Femur (tissue), 1 donor: ENCODE data around the gene MAGI1.
A peak's percentile ranks its signal among the peaks of the same experiment; 100 is the strongest.

Source experiments
- DNase-seq: peaks from one replicate; pipeline ENCODE4 v3.0.0-alpha.2; 2017

Gene MAGI1

GRCh38 chr3:65828706-65829105 lies 210.0 kb downstream of the MAGI1 start:
- DNase-seq = no peak

- no peak for DNase-seq
These were observed 211.6 kb downstream of the MAGI1 start for GRCh38 chr3:65827076-65827475.

- DNase-seq = peak; percentile 27
These were observed 214.6 kb downstream of the MAGI1 start for GRCh38 chr3:65824166-65824565.

DNA sequence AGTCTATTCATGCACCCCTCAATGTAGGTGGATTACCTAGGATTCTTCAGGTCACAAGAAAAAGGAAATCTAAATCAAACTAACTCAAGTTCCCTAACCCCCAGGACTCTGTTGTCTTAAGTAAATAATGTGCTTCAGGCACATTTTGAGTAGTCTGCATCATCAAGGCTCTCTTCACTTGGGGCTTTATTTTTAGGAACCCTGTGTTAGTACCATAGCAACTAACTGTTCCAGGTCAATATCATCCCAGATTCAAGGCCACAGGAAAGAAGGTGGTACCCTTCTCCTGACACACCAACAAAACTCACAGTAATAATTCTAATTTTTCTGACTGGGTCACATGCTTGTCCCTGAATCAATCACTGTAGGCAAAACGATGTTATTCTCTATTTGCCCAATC lies 218.1 kb downstream of the MAGI1 start:
- no peak for DNase-seq

DNA sequence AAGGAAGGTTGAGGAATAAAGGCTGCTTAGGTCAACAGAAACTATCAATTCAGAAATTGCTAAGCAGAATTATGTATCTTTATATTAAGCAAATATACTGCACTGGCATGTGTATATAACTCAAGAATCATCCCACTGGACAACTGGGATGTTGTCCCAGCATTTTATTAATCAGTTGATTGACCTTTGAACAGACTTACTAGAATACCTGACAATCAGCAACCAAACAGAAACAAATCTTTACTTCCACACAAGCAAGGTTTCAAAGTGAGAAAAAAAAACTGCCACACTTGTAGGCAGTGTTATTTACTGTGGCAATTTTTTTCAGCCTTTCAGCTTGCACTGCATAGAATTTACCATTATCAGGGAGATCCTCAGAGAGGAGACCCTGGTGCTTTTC lies 218.8 kb downstream of the MAGI1 start:
- DNase-seq = no peak

DNA sequence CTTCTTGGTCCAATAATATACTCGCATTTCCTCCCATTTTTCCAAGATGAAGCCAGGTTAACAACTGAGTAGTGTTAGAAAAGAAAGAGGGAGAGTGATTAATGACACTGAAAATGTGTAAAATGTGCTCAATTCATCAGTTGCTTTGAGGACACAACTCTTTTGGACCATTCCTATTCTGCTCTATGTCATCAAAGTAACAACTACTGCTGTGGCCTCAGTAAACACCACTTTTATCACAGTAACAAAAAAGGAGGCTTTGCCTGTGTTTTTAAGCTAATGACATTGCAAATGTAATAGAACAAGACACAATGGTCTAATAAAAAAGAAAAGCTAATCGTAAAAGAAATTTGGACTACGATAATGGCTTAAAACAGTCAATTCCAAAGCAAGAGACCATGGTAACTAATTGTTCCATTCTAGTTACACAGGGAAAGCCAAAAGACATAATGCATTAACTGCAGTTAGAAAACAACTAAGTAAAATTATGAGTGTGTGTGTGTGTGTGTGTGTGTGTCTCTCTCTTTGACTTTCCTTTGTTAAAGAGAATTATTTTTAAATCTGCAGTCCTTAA lies 221.1 kb downstream of the MAGI1 start:
- no peak for DNase-seq

DNA sequence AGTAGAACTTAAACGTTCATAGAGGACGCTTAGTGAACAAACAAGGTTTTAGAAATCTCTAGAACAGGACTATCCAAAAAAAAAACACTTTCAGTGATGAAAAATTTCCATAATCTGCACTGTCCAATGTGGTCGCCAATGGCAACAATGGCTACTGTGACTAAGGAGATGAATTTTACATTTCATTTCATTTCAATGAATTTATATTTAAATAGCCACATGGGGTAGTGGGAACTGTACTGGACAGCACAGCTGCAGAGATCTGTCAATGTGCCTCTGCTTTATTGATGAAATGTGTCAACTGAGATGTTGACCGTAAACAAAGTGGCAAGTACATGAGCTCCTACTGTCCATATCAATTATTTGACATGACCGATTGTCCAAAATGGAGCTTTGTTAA lies 222.5 kb downstream of the MAGI1 start:
- no peak for DNase-seq

DNA sequence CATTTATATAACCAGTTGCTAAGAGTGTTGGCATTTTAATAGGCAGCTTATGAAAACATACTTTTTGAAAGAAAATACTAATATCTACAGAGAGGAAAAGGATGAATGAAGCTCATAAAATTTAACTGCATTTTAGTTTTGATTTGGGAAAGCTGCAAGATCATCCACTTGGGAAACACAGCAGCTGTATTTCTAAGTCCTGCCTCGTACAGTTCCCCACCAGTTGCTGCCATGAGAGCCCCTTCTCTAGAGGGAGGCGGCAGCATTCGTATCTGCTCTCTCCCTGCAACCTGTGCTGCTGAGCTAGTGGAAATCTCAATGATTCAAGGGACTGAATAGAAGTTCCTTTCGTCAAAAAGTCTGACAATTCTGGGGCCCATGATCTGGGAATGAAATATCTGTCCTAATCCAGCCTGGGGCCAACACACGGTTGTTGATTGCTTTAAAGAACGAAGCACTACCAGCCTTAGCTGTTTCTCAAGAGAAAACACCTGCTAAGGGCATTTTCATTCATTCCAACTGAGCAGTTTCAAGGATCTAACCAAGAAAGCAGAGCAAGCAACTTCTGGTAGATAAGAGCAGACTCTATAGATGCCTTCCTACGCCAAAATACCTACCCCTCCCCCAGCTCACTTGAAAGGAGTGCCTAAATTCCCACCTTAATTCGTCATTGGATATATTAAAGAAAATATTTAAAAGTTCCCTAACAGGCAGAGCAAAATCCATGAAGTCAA lies 223.7 kb downstream of the MAGI1 start:
- no peak for DNase-seq

GRCh38 chr3:65811892-65812291 lies 226.8 kb downstream of the MAGI1 start:
- no peak for DNase-seq

DNA sequence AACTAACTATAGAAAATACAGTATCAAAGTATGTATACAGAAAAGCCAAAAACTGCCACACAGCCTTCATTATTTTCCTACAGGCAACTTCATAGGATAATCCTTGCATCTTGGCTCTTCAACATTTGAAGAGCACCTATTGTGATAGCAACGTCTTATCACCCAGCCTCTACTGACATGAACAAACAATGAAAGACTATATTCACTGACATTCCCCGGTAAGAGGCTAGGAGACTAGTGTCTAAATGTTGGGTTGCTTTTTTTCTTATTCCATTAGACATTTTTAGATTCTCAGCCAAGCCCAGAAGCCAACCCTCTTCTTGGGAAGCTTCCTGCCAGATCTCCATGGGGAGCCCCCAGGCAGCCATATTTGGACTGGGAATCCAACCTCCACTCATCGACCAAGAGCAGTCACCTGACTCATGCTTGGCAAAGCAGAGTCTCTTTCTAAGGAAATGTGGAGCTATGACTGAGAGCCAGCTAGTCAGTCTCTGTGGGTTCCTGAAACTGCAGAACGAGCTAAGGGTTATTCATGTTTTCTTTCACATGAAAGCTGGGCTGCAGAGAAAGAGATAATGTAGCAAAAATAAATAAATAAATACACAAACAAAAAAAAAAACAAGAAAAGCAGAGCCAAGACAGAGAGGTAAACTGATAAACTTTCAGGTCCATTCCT lies 227.5 kb downstream of the MAGI1 start:
- peak; percentile 86 for DNase-seq

GRCh38 chr3:65810302-65810701 lies 228.4 kb downstream of the MAGI1 start:
- peak; percentile 56 for DNase-seq

DNA sequence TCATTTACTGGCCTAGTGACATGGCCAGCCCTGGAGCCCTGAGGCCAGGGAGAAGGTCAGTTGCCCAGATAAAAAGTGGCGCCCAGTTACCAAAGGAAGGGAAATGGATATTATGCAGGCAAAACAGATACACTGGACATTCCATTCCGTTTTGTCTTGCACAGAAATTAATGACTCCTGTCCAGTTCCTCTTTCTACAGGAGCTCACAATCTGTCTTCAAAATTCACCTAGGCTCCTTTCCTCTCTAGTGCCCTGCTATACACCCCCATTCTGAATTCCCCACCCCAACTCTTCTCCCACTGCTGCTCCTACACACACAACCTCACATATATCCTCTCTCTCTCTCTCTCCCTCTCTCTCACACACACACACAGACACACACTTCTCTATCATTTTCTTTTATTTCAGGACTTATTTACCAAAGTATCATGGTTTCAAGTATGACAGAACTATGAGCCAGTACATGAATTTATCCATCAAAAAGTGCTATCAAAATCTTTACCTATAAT lies 229.0 kb downstream of the MAGI1 start:
- no peak for DNase-seq

DNA sequence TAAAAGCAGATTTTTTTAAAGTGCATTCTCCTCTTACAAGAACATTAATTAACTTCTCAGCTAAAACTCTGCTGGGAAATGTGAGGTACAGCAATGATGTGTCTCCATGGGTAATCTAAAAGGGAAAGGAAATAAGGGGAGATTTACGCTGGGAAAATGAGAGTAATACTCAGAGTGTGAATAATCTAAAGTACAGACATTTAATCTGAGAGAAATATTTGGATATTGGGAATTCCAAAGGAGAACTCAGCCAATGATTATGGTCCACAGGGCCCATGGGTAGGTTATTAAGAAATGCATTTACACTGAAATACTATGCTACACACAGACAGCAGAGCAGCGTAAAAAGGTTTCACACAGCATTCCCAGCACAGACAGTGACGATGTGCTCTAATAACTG lies 229.9 kb downstream of the MAGI1 start:
- no peak for DNase-seq

DNA sequence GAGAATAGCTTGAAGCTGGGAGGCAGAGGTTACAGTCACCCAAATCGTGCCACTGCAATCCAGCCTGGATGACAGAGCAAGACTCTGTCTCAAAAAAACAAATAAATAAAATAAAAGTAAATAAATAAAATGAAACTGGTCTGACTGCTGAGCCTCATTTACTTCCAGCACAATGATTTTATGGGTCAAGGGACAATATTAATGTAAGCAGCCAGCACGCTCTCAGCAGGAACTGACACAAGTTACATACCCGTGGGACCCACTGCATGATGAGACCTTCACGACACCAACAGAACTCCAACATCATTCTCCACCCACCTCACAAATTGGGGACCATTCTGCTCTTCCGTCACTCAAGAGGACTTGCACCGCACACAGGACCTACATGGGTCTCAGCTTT lies 230.3 kb downstream of the MAGI1 start:
- DNase-seq = no peak

- no peak for DNase-seq
These were observed 231.5 kb downstream of the MAGI1 start for GRCh38 chr3:65807225-65807624.

GRCh38 chr3:65806600-65806999 lies 232.1 kb downstream of the MAGI1 start:
- DNase-seq = no peak

- DNase-seq = no peak
These were observed 242.0 kb downstream of the MAGI1 start for GRCh38 chr3:65796676-65797075.

GRCh38 chr3:65795166-65795565 lies 243.6 kb downstream of the MAGI1 start:
- no peak for DNase-seq

DNA sequence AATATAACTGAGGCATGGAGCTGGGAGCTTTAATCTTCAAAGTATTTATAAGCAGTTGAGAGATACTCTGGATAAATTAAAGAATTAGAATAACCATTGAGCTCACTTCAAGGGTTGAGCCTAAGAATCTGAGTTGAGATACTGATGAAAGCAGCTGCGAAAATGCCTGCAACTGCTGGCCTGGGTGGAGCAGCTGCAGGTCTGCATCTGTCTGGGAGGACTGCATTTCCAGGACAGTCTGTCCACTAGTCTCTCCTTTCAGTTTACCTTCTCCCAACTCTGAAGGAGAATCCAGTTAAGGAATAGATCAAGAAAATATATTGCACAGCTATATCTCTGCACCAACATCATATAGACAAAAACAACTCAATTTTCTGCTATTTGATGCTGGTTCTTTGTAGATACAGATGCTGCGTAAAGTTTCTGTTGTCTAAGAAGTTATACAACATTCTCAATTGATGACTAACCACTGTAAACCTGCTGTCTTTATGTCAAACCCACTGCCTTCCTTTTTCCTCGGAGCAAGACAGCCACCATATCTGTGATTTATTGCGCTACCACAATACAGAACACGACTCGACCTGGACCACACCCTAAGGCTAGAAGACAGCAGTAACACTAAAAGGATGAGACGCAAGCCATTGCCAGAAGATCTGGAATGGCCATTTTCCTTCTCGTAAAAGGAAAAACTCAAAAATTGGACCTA lies 245.1 kb downstream of the MAGI1 start:
- DNase-seq = no peak

GRCh38 chr3:65788461-65788860 lies 250.3 kb downstream of the MAGI1 start:
- DNase-seq = no peak

DNA sequence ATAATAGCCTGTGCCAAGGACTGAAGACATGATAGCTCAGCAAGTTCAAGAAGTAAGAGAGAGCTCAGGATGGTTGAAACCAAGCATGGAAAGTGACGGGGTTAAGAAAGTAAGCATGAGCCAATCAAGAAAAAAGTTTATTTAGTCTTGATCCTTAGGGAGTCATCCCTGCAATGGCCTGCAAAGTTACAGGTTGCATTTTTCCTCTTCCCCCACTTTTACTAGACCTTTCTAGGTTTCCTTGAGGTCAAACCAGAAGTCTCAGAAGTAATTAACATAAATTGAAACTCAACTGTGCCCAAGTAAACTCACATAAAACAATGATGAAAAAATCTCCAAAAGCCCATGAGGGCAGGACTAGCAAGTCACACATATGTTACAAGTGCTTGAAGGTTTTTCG lies 250.9 kb downstream of the MAGI1 start:
- no peak for DNase-seq

GRCh38 chr3:65787340-65787739 lies 251.4 kb downstream of the MAGI1 start:
- no peak for DNase-seq

DNA sequence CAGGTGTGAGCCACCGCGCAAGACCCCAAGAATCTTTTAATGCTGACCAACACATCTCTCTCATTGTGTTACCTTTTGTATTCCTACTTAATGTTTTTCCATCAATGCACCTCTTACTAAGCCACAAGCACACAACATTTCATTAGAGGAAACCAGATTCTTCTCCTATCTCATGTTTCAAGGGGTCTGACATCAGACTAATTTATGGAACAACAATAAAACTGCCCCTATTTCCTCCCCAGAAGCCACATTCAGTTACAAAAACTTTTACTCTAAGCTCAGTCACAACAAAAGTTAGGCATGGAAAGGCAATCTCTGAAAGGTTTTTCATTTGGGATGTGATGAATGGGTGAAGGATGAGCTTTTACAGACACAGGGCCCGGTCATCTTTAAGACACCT lies 251.8 kb downstream of the MAGI1 start:
- DNase-seq = no peak
